Measurements from ENCODE around the gene CSGALNACT2.

Gene CSGALNACT2

DNA sequence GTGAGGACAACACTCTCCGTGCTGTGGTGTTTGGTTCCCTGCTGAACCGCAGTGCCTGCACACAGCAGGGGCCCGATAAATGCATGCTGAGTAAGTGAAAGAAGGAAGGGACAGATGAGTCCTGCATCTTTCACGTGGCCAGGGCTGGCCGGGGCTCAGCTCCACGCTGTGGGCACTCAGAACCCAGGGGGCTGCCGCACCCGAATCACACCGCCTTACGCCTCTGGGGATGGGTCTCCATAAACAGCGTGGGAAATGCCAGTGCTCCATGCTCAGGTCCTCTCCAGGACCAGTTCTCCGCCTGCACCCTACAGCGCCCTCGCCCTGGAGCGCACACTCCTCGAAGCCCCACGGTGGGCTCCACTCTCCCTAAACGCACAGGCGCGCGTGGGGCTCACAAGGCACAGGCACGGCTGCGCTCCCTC, 90.5 kb downstream of the CSGALNACT2 start:
- Histone ChIP-seq H3K27me3 (ENCODE audit: control insufficient read depth in 1 of 2, insufficient read depth in 2 of 2, low read length in 2 of 2) (peaks cover 32 to 43% of the 10 kb centered on the region in 2 donors), H3K9ac (ENCODE audit: low read depth in 1 of 2, low read length in 2 of 2) (no peak overlapping the region), H3K27ac (ENCODE audit: low read depth, low read length) (no peak overlapping the region), H3K36me3 (ENCODE audit: control insufficient read depth in 1 of 2, insufficient read depth in 2 of 2, low read length in 2 of 2) (no peaks in the 10 kb centered on the region), H3K4me1 (ENCODE audit: control insufficient read depth in 1 of 2, insufficient read depth in 2 of 2, low read length in 2 of 2) (peaks cover 0 to 7% of the 10 kb centered on the region in 2 donors), H3K4me3 (ENCODE audit: low read depth in 1 of 2, low read length in 2 of 2) (peak overlapping the region; percentile 43 to 58), H3K9me3 (ENCODE audit: control insufficient read depth in 1 of 2, low read length in 2 of 2) (no peaks in the 10 kb centered on the region)

DNA sequence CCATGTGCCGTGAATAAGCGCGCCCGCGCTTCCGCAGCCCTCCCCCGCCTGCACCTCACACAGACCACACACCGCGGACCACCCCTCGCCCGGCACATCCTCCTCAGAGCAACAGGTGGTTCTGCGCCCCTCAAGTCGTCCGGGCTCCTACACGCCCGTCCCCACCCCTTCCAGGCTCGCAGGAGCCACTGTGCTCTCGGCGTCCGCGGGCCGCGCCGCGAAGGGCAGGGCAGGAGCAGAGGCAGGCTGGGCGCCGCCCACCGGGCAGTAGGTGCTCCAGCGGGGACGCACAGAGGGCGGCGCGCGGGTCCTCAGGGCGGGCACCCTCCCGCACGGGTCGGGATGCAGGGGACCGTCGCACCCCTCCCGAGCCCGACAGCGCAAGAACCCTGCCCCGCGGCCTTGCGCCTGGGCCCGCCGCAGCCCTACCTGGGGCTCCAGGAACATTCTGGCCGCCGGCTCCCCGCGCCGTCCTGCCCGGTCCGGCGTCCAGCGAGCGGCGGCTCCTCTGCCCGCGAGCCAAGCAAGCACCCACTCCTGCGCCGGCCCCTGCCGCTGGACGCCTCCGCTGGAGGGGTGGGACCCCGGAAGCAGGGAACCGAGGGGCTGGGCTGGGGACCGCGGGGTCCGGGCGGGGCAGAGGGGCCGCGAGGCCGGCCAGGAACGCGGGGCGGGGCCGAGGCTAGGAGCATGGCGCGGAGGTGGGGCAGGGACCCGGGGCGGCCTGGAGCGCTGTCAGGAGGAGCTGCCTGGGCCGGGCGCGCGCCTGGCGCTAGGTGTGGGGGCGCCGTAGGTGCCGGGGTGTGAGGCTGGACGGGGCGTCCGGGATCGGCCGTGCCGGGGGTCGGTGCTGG, 91.2 kb downstream of the CSGALNACT2 start:
- Histone ChIP-seq H3K36me3 (ENCODE audit: control insufficient read depth in 1 of 2, insufficient read depth in 2 of 2, low read length in 2 of 2) (no peaks in the 10 kb centered on the region), H3K9me3 (ENCODE audit: control insufficient read depth in 1 of 2, low read length in 2 of 2) (no peaks in the 10 kb centered on the region), H3K27ac (ENCODE audit: low read depth, low read length) (no peak overlapping the region), H3K4me3 (ENCODE audit: low read depth in 1 of 2, low read length in 2 of 2) (peak overlapping the region; percentile 43 to 58), H3K9ac (ENCODE audit: low read depth in 1 of 2, low read length in 2 of 2) (no peak overlapping the region), H3K27me3 (ENCODE audit: control insufficient read depth in 1 of 2, insufficient read depth in 2 of 2, low read length in 2 of 2) (peaks cover 32 to 43% of the 10 kb centered on the region in 2 donors), H3K4me1 (ENCODE audit: control insufficient read depth in 1 of 2, insufficient read depth in 2 of 2, low read length in 2 of 2) (peaks cover 0 to 7% of the 10 kb centered on the region in 2 donors)

- Histone ChIP-seq H3K27me3 (ENCODE audit: control insufficient read depth in 1 of 2, insufficient read depth in 2 of 2, low read length in 2 of 2) (peaks cover 32 to 40% of the 10 kb centered on the region in 2 donors), H3K27ac (ENCODE audit: low read depth, low read length) (no peak overlapping the region), H3K4me3 (ENCODE audit: low read depth in 1 of 2, low read length in 2 of 2) (no peak overlapping the region), H3K4me1 (ENCODE audit: control insufficient read depth in 1 of 2, insufficient read depth in 2 of 2, low read length in 2 of 2) (peaks cover 0 to 7% of the 10 kb centered on the region in 2 donors), H3K9me3 (ENCODE audit: control insufficient read depth in 1 of 2, low read length in 2 of 2) (no peaks in the 10 kb centered on the region), H3K36me3 (ENCODE audit: control insufficient read depth in 1 of 2, insufficient read depth in 2 of 2, low read length in 2 of 2) (no peaks in the 10 kb centered on the region), H3K9ac (ENCODE audit: low read depth in 1 of 2, low read length in 2 of 2) (no peak overlapping the region)
These were observed 92.1 kb downstream of the CSGALNACT2 start for GRCh38 chr10:43230101-43230908.

DNA sequence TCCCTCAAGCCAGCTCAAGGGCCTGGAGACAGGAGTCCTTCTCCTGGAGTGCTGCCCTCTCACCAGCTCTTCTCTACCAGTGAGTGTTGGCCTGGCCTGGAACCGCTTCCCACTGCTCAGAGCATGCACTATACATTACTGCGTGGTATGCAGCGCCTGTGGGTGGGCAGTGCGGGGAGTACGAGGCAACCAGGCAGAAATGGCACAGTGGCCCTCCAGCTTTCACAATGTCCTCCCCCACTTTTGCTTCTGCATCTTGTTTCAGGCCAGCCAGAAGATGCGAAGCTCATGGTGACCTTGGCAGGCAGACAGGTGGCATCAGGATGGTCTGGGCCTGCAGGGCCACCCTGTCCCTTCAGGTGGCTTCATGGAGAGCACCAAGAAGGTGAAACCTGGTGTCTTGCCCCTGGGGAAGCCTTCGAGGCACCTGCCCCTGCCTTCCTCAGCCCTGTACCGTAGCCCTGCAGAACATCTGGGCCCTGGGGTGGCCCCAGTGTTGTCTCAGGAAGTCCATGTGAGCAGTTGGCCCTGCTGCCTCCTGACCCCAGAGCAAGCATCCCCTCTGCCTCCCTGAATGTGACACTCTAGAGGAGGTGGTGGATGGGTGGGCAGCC, 92.8 kb downstream of the CSGALNACT2 start:
- Histone ChIP-seq H3K4me3 (ENCODE audit: low read depth in 1 of 2, low read length in 2 of 2) (no peak overlapping the region), H3K4me1 (ENCODE audit: control insufficient read depth in 1 of 2, insufficient read depth in 2 of 2, low read length in 2 of 2) (peaks cover 0 to 7% of the 10 kb centered on the region in 2 donors), H3K9me3 (ENCODE audit: control insufficient read depth in 1 of 2, low read length in 2 of 2) (no peaks in the 10 kb centered on the region), H3K27me3 (ENCODE audit: control insufficient read depth in 1 of 2, insufficient read depth in 2 of 2, low read length in 2 of 2) (peaks cover 32 to 39% of the 10 kb centered on the region in 2 donors), H3K27ac (ENCODE audit: low read depth, low read length) (no peak overlapping the region), H3K36me3 (ENCODE audit: control insufficient read depth in 1 of 2, insufficient read depth in 2 of 2, low read length in 2 of 2) (no peaks in the 10 kb centered on the region), H3K9ac (ENCODE audit: low read depth in 1 of 2, low read length in 2 of 2) (no peak overlapping the region)

DNA sequence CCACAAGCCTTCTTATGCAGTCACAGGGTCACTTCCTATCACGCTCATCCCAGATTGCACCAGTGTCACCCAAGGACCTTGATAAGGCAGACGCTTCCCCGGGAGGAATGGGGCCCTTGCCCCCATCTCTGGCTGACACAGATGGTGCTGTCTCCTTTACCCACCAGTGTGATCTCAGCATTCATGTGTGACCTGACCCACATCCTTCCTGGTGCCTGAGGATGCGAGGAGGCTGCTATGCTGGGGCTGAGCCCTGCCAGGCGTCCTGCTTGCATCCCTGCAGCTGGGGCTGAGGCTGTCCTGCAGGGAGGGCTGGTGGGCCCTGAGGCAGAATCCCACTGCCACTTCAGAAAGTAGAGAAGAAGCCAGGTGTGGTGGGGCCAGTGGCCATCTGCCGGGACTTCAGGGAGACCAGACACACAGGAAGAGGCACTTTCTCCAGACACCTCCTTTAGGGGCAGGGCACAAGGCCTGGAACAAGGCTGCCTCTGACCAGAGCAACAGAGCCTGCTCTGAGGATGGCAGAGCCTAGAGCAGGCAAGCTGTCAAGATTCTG, 93.4 kb downstream of the CSGALNACT2 start:
- no peak overlapping the region for H3K4me3 ChIP-seq (ENCODE audit: low read depth in 1 of 2, low read length in 2 of 2)
- peaks cover 32 to 39% of the 10 kb centered on the region in 2 donors for H3K27me3 ChIP-seq (ENCODE audit: control insufficient read depth in 1 of 2, insufficient read depth in 2 of 2, low read length in 2 of 2)
- no peaks in the 10 kb centered on the region for H3K9me3 ChIP-seq (ENCODE audit: control insufficient read depth in 1 of 2, low read length in 2 of 2)
- H3K9ac ChIP-seq (ENCODE audit: low read depth in 1 of 2, low read length in 2 of 2) = no peak overlapping the region
- H3K27ac ChIP-seq (ENCODE audit: low read depth, low read length) = no peak overlapping the region
- H3K36me3 ChIP-seq (ENCODE audit: control insufficient read depth in 1 of 2, insufficient read depth in 2 of 2, low read length in 2 of 2) = no peaks in the 10 kb centered on the region
- peaks cover 0 to 7% of the 10 kb centered on the region in 2 donors for H3K4me1 ChIP-seq (ENCODE audit: control insufficient read depth in 1 of 2, insufficient read depth in 2 of 2, low read length in 2 of 2)

DNA sequence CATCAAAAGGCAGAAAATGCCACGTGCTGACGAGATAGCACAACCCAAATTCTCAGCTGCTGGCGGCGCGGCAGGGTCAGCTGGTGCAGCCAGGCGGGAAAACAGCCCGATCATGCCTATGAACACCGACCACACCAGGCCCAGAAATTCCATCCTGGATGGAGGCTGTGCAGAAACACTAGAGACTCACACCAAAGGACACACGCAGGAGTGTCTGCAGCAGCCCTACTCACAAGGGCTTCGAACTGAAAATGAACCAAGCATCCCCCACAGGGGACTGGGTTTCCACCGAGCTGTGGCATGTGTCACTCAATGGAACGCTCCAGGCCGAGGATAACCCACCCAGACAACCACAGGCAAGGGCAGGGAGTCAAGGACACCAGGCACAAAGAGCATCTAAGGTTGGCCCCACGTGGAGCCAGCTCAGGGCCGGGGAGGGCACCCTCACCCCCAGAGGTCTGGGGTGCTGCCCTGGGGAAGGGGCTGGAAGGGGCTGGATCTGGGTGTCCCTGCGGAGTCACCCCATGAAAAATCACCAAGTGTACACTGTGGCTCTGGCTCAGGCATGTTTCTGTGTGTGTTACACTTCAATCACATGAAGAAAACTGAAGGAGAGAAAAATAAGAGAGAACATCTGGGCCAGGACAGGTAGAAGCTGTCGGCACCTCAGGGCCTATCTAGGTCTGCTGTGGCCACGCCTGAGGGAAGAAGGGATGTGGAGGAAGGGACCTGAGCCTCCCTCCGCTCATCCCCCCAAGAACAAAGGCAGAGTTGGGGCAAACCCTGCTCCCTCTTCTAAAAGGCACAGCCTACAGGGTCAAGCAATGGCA, 95.6 kb downstream of the CSGALNACT2 start:
- H3K9ac ChIP-seq (ENCODE audit: low read depth in 1 of 2, low read length in 2 of 2) = no peak overlapping the region
- H3K4me1 ChIP-seq (ENCODE audit: control insufficient read depth in 1 of 2, insufficient read depth in 2 of 2, low read length in 2 of 2) = peaks cover 0 to 4% of the 10 kb centered on the region in 2 donors
- H3K9me3 ChIP-seq (ENCODE audit: control insufficient read depth in 1 of 2, low read length in 2 of 2) = no peaks in the 10 kb centered on the region
- no peaks in the 10 kb centered on the region for H3K36me3 ChIP-seq (ENCODE audit: control insufficient read depth in 1 of 2, insufficient read depth in 2 of 2, low read length in 2 of 2)
- no peak overlapping the region for H3K27ac ChIP-seq (ENCODE audit: low read depth, low read length)
- H3K27me3 ChIP-seq (ENCODE audit: control insufficient read depth in 1 of 2, insufficient read depth in 2 of 2, low read length in 2 of 2) = peaks cover 22 to 32% of the 10 kb centered on the region in 2 donors
- no peak overlapping the region for H3K4me3 ChIP-seq (ENCODE audit: low read depth in 1 of 2, low read length in 2 of 2)

DNA sequence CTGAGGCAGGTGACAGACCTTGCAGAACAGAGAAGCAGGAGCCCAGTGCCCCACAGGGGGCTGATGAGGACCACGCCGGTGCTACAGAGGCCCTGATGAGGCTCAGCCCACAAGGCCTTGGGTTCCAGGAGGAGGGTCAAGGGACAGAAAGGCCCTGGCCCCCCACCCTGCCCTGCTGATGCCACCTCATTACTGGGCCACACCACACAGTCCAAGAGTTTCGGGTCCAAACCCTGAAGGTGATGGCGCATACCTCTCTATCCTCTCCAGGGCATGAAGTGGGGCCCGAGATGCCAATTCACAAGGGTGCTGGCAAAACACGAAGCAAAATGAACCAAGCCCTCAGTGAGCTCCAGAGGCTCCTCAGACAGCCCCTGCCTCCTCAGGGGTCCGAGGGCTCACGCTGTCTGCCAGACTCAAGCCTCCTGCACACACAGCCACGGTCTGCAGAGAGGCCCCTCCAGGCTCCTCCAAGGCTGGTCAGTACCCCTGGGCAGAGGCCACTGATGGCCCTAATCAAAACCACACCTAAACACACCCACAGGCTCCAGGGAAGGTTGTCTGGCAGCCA, 96.3 kb downstream of the CSGALNACT2 start:
- H3K36me3 ChIP-seq (ENCODE audit: control insufficient read depth in 1 of 2, insufficient read depth in 2 of 2, low read length in 2 of 2) = no peaks in the 10 kb centered on the region
- H3K27me3 ChIP-seq (ENCODE audit: control insufficient read depth in 1 of 2, insufficient read depth in 2 of 2, low read length in 2 of 2) = peaks cover 15 to 25% of the 10 kb centered on the region in 2 donors
- H3K27ac ChIP-seq (ENCODE audit: low read depth, low read length) = no peak overlapping the region
- H3K4me1 ChIP-seq (ENCODE audit: control insufficient read depth in 1 of 2, insufficient read depth in 2 of 2, low read length in 2 of 2) = no peaks in the 10 kb centered on the region
- peaks cover 0 to under 1% of the 10 kb centered on the region in 2 donors for H3K9me3 ChIP-seq (ENCODE audit: control insufficient read depth in 1 of 2, low read length in 2 of 2)
- no peak overlapping the region for H3K9ac ChIP-seq (ENCODE audit: low read depth in 1 of 2, low read length in 2 of 2)
- no peak overlapping the region for H3K4me3 ChIP-seq (ENCODE audit: low read depth in 1 of 2, low read length in 2 of 2)

Measured in duodenal mucosa (tissue), 2 donors.